22Rv1 (cell line): ENCODE measurements around the gene LRRC8D.

Experiments used
- CTCF ChIP-seq: fragments of 450-650 bp; IDR thresholded peaks from 2 replicates; pipeline ENCODE4 v1.5.1; 2017; ENCODE audit warnings: mild to moderate bottlenecking
- ZFX ChIP-seq: fragments of 450-650 bp; IDR thresholded peaks from 2 replicates; pipeline ENCODE4 v1.6.1; 2017; ENCODE audit warnings: antibody characterized with exemption, borderline replicate concordance

- TF ChIP-seq CTCF (no peak), ZFX (no peak)
Observed at GRCh38 chr1:89873288-89873687, 52.5 kb downstream of the LRRC8D start.
